CD1c-positive myeloid dendritic cell (primary cell): Measurements from ENCODE around the gene DYNLRB2.

Source experiments
- DNase-seq: peaks from one replicate; pipeline ENCODE4 v3.0.0-alpha.2; 2016; ENCODE audit errors: extremely low spot score

DYNLRB2 gene

DNA sequence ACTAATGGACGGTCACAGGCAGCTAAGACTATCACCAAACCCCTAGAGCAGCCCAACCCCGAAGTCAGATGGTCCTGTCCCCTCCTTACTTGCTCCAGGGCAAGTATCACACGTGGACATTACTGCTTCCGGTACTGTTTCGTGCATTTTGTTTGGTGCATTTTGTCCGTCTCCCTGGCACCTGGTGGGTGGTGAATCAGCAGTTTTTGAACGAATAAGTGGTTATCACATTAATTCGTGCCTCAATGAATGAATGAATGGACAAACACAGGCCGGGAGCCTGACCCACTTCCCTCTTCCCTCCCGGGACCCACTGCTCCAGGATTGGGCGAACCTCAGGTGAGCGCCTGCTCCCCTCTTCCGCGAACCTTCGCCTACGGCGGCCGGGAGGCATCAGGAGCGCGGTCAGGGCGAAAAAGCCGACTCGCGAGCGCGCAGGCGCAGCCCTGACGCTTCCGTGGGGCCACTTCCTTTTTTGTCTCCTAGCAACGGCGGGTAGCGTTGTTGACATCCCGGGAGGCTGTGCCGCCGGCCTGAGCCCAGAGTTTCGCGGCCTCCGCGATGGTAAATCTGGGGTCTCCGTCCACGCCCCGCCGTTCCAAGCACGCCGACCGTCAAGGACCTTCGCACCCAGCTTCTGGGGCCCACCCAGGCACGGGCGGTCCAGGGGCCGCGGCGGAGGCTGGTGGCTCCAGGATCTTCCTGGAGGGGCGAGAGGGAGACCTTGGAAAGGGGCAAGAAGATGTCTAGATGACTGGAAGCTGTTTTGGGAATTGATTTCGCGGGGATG lies at the start of gene DYNLRB2:
TSS of gene DYNLRB2 (plus strand) at position 478 of the 790 bp plus-strand sequence. CDS start at position 562, 84 bp downstream.
- peak; percentile 96 for DNase-seq

GRCh38 chr16:80500116-80500859 lies 40.5 kb upstream of the DYNLRB2 start:
- no peak for DNase-seq

- DNase-seq = no peak
Measured at GRCh38 chr16:80500961-80501525, 39.8 kb upstream of the DYNLRB2 start.

DNA sequence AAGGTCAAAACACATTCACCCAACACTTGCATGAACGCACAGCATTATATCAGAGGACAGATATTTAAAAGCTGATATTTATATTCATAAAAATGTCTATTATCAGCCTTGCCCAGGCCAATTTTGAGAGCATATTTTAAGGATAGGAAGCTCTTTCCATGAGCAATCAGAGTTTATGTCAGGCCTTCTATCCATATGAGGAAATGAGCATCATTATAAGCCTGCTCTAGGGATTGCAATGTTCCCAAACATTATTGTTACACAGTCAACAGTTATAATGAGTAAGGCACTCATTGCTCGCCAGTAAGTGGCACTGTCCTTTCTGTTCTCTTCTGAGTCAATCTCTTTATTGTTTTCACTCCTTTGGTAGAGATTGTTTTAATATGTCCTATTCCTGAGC lies 37.7 kb upstream of the DYNLRB2 start:
- DNase-seq = no peak

DNA sequence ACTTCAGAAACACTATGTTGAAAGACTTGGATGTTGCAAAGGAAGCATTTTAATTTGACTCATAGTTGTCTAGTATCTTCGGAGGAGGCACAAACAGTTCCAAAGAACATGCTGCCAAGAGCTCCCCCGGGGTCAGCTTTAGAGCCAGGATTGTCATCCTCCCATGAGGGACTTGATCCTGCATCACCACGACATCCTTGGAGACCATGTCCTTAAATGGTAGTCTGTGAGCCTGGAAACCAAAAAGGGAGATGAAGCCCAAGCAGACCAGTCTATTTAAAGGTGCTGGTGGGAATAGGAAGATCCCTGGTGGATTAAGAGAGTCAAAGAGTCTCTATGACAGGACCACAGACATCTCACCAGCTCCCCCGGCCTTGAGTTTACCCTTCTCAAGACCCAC lies 33.3 kb upstream of the DYNLRB2 start:
- DNase-seq = no peak

DNA sequence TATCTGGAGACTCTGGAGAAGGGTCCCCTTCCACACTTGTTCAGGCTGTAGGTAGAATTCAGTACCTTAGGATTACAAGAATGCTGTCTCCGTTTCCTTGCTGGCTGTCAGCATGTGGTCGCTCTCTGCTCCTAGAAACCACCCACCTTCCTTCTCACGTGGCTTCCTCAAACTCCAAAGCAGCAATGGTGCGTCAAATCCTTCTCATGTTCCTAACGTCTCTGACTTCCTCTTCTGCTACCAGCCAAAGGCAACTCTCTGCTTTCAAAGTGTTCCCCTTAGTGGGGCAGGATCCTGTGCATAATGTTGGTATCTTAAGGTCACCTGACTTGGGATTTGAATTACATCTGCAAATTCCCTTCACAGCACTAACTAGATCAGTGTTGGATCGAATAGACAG lies 30.9 kb upstream of the DYNLRB2 start:
- peak; percentile 63 for DNase-seq

GRCh38 chr16:80511824-80512592 lies 28.8 kb upstream of the DYNLRB2 start:
- no peak for DNase-seq

GRCh38 chr16:80512593-80512853 lies 28.3 kb upstream of the DYNLRB2 start:
- no peak for DNase-seq

GRCh38 chr16:80515374-80515773 lies 25.4 kb upstream of the DYNLRB2 start:
- DNase-seq = no peak

- no peak for DNase-seq
Measured at GRCh38 chr16:80517846-80518245, 22.9 kb upstream of the DYNLRB2 start.

DNA sequence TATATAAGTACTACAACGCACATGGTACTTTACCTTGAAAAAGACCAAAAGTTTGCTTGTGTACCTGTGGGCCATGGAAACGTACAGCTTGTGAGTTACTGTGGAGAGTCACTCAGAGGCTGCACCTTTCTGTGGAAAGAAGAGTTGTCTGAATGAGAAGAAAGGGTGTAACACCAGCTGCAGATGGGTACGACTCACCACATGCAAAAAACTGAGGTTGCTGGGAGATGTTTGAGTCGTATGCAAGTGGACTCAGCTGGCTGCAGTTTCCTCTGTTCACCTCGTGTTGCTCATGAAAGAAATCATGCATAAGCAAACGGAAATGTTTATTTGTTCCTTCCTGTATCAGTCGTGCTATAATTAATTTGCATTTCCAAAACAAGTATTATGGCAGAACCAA lies 22.4 kb upstream of the DYNLRB2 start:
- DNase-seq = no peak

DNA sequence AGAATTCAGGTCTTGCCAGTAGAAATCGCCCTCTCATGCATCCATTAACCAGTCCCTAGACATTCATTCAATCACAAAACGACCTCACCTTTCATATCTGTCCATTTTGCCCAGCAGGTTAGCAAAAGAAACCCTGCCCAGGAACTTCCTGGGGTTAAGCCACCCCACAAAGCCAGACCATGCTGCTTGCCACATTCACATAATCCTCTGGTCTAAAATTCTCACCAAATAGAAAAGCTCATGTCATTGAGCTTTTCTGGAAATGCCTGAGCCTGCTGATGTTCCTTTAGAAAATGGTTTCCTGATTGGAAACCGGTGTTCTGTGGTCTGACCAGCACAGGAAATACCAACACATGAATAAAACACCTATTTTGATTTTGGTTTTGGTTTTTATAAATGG lies 21.6 kb upstream of the DYNLRB2 start:
- no peak for DNase-seq

DNA sequence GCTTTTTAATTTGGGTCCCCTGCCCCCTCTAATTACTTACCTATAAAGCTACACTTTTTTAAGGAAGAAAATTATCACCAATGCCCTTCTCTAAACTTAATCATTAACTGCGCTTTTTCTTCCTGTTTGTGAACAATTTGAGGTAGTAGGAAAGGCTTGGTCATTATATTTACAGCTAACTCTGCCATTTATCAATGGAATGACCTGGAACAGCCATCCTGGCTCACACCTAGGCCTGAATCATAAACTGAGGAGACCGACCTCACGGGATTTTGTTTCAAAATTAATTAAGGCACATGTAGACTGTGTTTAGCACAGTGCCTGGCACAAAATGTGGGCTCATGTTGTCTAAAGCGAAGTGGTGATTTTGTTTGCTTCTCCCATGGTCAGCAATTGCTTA lies 15.4 kb upstream of the DYNLRB2 start:
- no peak for DNase-seq

DNA sequence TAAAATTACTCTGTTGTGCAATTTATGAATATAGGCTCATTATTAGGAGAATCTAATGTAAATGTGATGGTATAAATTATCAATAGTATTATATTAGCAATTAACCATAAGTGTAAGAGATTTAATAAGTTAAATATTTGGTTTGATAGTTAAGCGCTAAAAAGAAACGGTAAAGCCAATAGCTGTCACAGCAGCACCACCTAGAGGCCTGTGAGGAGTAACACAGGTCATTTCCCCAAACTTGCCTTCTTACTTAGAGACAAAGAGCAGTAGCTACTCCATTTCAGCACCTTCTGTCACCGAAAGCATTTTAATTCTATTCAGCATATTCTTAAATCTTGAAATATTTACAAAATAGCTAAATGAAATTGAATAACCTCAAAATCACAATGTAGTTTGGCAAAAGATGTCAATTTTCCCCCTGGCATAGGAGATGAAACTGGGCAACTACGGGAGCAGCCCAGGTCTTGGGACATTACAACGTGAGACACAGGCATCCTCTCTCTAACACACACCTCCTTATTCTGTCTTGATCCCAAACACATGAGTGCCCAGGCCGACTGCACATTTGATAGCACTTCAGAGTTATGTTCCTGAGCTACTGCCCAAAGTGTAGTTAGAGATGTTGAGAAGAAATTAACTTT lies 14.3 kb upstream of the DYNLRB2 start:
- peak; percentile 77 for DNase-seq

- DNase-seq = peak; percentile 74
Measured at GRCh38 chr16:80527297-80527696, 13.5 kb upstream of the DYNLRB2 start.

DNA sequence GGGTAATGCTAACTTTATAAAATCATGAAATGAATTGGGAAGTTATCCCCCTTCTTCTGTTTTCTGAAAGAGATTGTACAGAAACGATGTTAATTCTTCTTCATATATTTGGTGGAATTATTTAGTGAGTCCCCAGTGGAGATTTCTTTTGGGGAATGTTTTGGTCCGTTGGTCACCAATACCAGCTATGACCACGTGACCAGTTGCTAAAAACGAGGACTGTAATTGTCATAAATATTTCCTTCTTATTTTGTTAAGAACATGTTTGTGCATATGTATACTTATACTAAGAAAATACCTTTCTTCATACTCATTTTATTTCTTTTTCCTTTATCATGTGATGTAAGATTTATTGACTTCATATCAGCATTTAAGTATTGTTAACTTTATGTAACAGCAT lies 10.3 kb upstream of the DYNLRB2 start:
- no peak for DNase-seq

- no peak for DNase-seq
Measured at GRCh38 chr16:80536238-80536637, 4.6 kb upstream of the DYNLRB2 start.

DNA sequence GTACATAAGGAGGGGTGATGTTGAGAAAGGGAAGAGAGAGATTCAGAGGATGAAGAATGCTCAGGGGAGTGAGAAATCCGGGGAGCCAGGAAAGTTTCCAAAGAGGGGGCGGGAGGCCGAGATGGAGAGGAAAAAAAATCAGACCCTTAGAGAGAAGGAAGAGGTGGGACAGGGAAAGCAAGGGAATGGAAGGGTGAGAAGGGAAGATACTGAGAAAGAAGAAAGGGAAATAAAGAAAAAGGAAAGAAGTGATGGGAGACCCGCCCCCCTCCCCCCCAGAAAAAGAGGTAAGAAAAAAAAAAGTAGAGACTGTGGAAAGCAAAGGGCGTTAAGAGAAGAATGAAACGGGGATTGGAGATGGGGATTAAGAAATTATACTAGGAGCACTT lies 507 bp downstream of the DYNLRB2 start:
- DNase-seq = no peak

- no peak for DNase-seq
Measured at GRCh38 chr16:80543162-80543561, 2.4 kb downstream of the DYNLRB2 start.

GRCh38 chr16:80544326-80544725 lies 3.5 kb downstream of the DYNLRB2 start:
- no peak for DNase-seq

DNA sequence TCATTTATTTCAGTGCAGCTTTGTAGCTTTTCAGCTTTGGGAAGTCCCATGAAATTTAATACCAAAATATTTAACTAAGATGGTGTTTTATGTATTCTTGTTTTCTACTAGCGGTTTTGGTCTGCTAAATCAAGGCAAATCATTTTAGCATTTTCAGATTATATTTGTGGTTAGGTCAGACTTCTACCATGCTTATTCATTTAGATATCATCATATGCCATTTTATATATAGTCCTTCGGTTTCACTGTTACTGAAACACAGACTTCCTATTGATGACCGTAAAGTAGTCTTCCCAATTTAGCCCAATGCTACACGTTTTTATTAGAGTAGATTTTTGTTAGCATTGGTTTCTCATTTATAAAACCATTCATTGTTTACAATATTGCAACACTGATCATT lies 5.5 kb downstream of the DYNLRB2 start:
- DNase-seq = no peak

- no peak for DNase-seq
Measured at GRCh38 chr16:80547145-80547544, 6.4 kb downstream of the DYNLRB2 start.
